Measurements from ENCODE around the gene EIF3I. TPM values are rescaled to one million over a fixed set of nuclear protein-coding genes. Genes with fewer than 3 reads are reported as not detected.
A peak's percentile ranks its signal among the peaks of the same experiment; 100 is the strongest.

Gene EIF3I
- total and polyA plus RNA-seq, 2 of the 13 experiments (the other 11 are each of a cell fraction or from before 2014, with no cell fraction given): 210 to 223 TPM

DNA sequence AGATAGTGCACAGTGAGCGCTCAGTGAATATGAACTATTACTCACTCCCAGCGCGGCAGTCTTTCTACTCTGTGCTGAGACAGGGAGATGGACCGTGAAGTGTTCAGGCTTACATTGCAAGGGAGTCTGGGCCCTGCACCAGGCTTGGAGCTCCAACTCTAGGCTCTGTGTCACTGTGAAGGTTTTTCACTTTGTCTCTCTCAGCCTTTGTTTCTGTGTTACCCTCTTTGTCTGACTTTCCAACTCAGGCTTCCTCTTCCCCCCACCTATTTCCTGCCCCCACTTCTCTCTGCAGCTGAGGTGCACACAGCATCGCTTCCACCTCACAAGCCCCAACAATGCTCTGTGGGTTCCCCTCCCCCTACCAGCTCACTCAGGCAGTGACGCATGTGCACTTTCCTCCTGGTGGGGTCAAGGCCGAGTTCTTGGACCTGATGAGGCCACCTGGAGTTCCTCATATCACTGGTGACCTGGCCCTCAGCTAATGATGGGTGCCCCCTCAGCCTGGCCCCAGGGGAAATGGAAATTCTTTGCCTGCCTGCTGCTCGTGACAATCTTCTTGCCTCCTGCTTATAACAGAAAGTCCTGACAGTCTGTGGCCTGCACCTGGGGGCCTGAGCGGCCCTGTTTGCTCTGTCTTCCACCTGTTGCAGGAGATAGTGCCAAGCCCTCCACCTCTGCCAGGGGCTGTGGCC, 27.8 kb downstream of the EIF3I start (continued):
- TF ChIP-seq SRSF4 (IDR thresholded peaks at IDR 0.05; ENCODE audit: low read depth, low read length, poor library complexity, severe bottlenecking) (no peak), RBM39 (IDR thresholded peaks at IDR 0.05; ENCODE audit: low read depth, low read length, poor library complexity, severe bottlenecking) (no peak), PAWR (CRISPR knock-in tag; IDR thresholded peaks at IDR 0.05; ENCODE audit: borderline replicate concordance) (no peak), ZNF557 (CRISPR knock-in tag; IDR thresholded peaks at IDR 0.05) (no peak), MED13 (CRISPR knock-in tag; IDR thresholded peaks at IDR 0.05) (0 out of 2 replicates have a peak, but pooled peaks have one; percentile 54), NR2F2 (IDR thresholded peaks at IDR 0.05; ENCODE audit: borderline replicate concordance, low read depth) (peak; percentile 84), ZBTB1 (CRISPR knock-in tag; IDR thresholded peaks at IDR 0.05; ENCODE audit: borderline replicate concordance) (no peak), SOX6 (IDR thresholded peaks at IDR 0.05) (no peak), SOX6 (CRISPR knock-in tag; IDR thresholded peaks at IDR 0.05) (peak; percentile 94), ZNF317 (CRISPR knock-in tag; IDR thresholded peaks at IDR 0.05) (peak; percentile 84), ZBTB38 (CRISPR knock-in tag; IDR thresholded peaks at IDR 0.05) (peak; percentile 89), U2AF1 (optimal IDR thresholded peaks at IDR 0.05; ENCODE audit: low read depth, low read length) (peak; percentile 28), MXI1 (IDR thresholded peaks at IDR 0.05; ENCODE audit: borderline replicate concordance, low read depth, low read length) (peak; percentile 65; the same call in 1 of the 3 replicates), FOXP1 (IDR thresholded peaks at IDR 0.05) (no peak), FOXP1 (CRISPR knock-in tag; IDR thresholded peaks at IDR 0.05) (peak; percentile 72), ZKSCAN8 (CRISPR knock-in tag; IDR thresholded peaks at IDR 0.05; ENCODE audit: borderline replicate concordance) (no peak; the same call in 1 of the 2 replicates), U2AF2 (IDR thresholded peaks at IDR 0.05; ENCODE audit: low read depth, low read length) (no peak), ZNF576 (CRISPR knock-in tag; IDR thresholded peaks at IDR 0.05) (no peak)
- TF ChIP-seq, protein P1, sequence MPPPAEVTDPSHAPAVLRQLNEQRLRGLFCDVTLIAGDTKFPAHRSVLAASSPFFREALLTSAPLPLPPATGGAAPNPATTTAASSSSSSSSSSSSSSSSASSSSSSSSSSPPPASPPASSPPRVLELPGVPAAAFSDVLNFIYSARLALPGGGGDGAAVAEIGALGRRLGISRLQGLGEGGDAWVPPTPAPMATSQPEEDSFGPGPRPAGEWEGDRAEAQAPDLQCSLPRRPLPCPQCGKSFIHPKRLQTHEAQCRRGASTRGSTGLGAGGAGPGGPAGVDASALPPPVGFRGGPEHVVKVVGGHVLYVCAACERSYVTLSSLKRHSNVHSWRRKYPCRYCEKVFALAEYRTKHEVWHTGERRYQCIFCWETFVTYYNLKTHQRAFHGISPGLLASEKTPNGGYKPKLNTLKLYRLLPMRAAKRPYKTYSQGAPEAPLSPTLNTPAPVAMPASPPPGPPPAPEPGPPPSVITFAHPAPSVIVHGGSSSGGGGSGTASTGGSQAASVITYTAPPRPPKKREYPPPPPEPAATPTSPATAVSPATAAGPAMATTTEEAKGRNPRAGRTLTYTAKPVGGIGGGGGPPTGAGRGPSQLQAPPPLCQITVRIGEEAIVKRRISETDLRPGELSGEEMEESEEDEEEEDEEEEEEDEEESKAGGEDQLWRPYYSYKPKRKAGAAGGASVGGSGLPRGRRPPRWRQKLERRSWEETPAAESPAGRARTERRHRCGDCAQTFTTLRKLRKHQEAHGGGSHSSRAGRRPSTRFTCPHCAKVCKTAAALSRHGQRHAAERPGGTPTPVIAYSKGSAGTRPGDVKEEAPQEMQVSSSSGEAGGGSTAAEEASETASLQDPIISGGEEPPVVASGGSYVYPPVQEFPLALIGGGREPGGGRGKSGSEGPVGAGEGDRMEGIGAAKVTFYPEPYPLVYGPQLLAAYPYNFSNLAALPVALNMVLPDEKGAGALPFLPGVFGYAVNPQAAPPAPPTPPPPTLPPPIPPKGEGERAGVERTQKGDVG (CRISPR knock-in tag; IDR thresholded peaks at IDR 0.05; ENCODE audit: borderline replicate concordance): no peak
- TF ChIP-seq, protein P2, sequence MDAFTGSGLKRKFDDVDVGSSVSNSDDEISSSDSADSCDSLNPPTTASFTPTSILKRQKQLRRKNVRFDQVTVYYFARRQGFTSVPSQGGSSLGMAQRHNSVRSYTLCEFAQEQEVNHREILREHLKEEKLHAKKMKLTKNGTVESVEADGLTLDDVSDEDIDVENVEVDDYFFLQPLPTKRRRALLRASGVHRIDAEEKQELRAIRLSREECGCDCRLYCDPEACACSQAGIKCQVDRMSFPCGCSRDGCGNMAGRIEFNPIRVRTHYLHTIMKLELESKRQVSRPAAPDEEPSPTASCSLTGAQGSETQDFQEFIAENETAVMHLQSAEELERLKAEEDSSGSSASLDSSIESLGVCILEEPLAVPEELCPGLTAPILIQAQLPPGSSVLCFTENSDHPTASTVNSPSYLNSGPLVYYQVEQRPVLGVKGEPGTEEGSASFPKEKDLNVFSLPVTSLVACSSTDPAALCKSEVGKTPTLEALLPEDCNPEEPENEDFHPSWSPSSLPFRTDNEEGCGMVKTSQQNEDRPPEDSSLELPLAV (CRISPR knock-in tag; conservative IDR thresholded peaks at IDR 0.05; ENCODE audit: low read depth): no peak
- TF ChIP-seq, protein P3, sequence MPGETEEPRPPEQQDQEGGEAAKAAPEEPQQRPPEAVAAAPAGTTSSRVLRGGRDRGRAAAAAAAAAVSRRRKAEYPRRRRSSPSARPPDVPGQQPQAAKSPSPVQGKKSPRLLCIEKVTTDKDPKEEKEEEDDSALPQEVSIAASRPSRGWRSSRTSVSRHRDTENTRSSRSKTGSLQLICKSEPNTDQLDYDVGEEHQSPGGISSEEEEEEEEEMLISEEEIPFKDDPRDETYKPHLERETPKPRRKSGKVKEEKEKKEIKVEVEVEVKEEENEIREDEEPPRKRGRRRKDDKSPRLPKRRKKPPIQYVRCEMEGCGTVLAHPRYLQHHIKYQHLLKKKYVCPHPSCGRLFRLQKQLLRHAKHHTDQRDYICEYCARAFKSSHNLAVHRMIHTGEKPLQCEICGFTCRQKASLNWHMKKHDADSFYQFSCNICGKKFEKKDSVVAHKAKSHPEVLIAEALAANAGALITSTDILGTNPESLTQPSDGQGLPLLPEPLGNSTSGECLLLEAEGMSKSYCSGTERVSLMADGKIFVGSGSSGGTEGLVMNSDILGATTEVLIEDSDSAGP (CRISPR knock-in tag; IDR thresholded peaks at IDR 0.05; ENCODE audit: borderline replicate concordance): peak; percentile 36

Data from HepG2 (cell line).